Stimulated activated CD8-positive, alpha-beta memory T cell treated with anti-CD3 and anti-CD28 coated beads, Interleukin-7, amount 100 ng/mL, for 4 hours (primary cell): ENCODE measurements around the gene ARPIN.
A peak's percentile ranks its signal among the peaks of the same experiment; 100 is the strongest.
"Not testable (repeated sequence)": the region's sequence is repeated elsewhere in the genome, so short reads cannot be mapped to it uniquely, and the experiment has no call there.

Experiments
- DNase-seq, 2 donors: peaks; one replicate each; pipeline ENCODE4 v3.0.0-alpha.2; 2020; ENCODE audit warnings: low read depth in 2 of 2

The ARPIN gene

GRCh38 chr15:89878323-89878722 lies 34.4 kb downstream of the ARPIN start:
- no peak for DNase-seq

- DNase-seq, result no peak
Measured at GRCh38 chr15:89877083-89877425, 35.7 kb downstream of the ARPIN start.

- no peak for DNase-seq
Measured at GRCh38 chr15:89876396-89877082, 36.2 kb downstream of the ARPIN start.

- no peak for DNase-seq
Measured at GRCh38 chr15:89875741-89876140, 37.0 kb downstream of the ARPIN start.

- DNase-seq, result peak; percentile 60 to 71
Measured at GRCh38 chr15:89874926-89875564, 37.7 kb downstream of the ARPIN start.

GRCh38 chr15:89870688-89871288 lies 42.0 kb downstream of the ARPIN start:
- DNase-seq, result no peak

- no peak for DNase-seq
Measured at GRCh38 chr15:89870006-89870405, 42.7 kb downstream of the ARPIN start.

GRCh38 chr15:89869490-89869889 lies 43.3 kb downstream of the ARPIN start:
- not testable (repeated sequence) for DNase-seq

GRCh38 chr15:89864958-89865739 lies 47.6 kb downstream of the ARPIN start:
- no peak for DNase-seq

- DNase-seq, result no peak
Measured at GRCh38 chr15:89863918-89864317, 48.8 kb downstream of the ARPIN start.

- DNase-seq, result no peak
Measured at GRCh38 chr15:89860891-89861290, 51.9 kb downstream of the ARPIN start.

- DNase-seq, result no peak
Measured at GRCh38 chr15:89860431-89860830, 52.3 kb downstream of the ARPIN start.

- no peak for DNase-seq
Measured at GRCh38 chr15:89858661-89859458, 53.9 kb downstream of the ARPIN start.

- DNase-seq, result no peak
Measured at GRCh38 chr15:89857673-89858072, 55.1 kb downstream of the ARPIN start.

- no peak for DNase-seq
Measured at GRCh38 chr15:89855948-89856347, 56.8 kb downstream of the ARPIN start.

- not testable (repeated sequence) for DNase-seq
Measured at GRCh38 chr15:89854863-89855262, 57.9 kb downstream of the ARPIN start.

GRCh38 chr15:89852342-89852995 lies 60.3 kb downstream of the ARPIN start:
- DNase-seq, result no peak

- no peak for DNase-seq
Measured at GRCh38 chr15:89851673-89852341, 60.9 kb downstream of the ARPIN start.

- no peak for DNase-seq
Measured at GRCh38 chr15:89848970-89849292, 63.8 kb downstream of the ARPIN start.

GRCh38 chr15:89847101-89847500 lies 65.7 kb downstream of the ARPIN start:
- no peak for DNase-seq
